GM18505 (cell line): ENCODE data around the gene AP1S3.
A peak's percentile ranks its signal among the peaks of the same experiment; 100 is the strongest.
"Not testable (repeated sequence)": the region's sequence is repeated elsewhere in the genome, so short reads cannot be mapped to it uniquely, and the experiment has no call there.

ENCODE experiments used
- ATAC-seq: cut with Tn5 transposase; IDR thresholded peaks from one replicate; pipeline ENCODE4 v1.9.1; 2021; ENCODE audit not compliant: unreplicated experiment
- POLR2A ChIP-seq: IDR thresholded peaks from 4 replicates; pipeline ENCODE4 v1.6.1; 2011; ENCODE audit warnings: borderline replicate concordance; ENCODE audit not compliant: insufficient read depth, insufficient read length; ENCODE audit errors: extremely low read depth

Gene AP1S3

GRCh38 chr2:223837287-223838061, at the start of gene AP1S3:
Gene AP1S3 (minus strand): TSS chr2:223837582. CDS start chr2:223837450, 132 bp downstream.
- ATAC-seq, result peak; percentile 63

DNA sequence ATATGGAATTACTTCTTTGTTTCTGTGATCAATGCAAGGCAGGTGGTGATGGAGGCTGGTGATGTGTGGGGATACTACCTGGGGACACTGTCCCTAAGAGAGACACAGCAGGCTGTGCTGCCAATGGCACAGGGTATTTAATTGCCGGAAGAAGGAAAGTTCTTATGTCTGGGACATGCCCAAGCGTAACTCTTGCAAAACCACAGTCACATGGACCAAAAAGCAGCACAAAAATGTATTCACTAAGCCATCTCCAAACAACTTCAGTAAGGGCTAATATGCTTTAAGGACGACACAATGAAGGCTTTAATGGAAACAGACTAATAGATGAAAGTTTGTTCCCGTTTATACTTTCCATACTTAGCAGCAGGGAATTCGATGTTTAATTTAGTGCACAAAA, 49.7 kb upstream of the AP1S3 start:
- TF ChIP-seq POLR2A, result no peak
- ATAC-seq, result no peak

More at GRCh38 chr2:223837287-223838061, at the start of gene AP1S3:
- peak; percentile 73 for TF ChIP-seq POLR2A

DNA sequence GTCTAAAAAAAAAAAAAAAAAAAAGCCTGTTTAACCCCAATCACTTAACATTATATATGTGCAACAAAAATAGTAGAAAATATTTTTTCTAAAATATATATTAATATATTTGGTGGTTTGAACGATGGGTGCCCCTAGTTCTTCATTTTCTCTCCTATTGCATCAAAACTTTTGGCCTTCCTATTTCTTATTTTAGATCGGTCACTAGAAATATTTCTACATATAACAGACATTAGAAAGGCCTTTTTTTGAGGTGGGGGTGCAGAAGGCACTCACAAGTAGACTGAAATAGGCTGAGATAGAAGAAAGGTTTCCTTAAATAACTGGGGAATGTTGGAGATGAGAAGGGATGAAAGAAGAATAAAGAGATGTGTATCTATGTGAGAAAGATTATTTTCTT, 49.3 kb upstream of the AP1S3 start:
- ATAC-seq, result no peak

GRCh38 chr2:223884399-223884798, 47.0 kb upstream of the AP1S3 start:
- ATAC-seq, result peak; percentile 81
- no peak for TF ChIP-seq POLR2A

More for the DNA sequence above, 49.3 kb upstream of the AP1S3 start:
- TF ChIP-seq POLR2A, result no peak

DNA sequence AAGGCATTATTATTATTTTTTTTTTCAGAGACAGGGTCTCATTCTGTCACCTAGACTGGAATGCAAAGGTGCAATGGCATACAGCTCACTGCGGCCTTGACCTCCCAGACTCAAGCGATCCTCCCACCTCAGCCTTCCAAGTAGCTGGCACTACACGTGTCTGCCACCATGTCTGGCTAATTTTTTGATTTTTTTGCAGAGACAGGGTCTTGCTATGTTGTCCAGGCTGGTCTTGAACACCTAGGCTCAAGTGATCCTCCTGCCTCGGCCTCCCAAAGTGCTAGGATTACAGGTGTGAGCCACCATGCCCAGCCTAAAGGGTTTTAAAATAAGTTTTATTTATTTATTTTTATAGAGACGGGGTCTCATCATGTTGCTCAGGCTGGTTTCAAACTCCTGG, 45.3 kb upstream of the AP1S3 start:
- no peak for ATAC-seq
- no peak for TF ChIP-seq POLR2A

- no peak for ATAC-seq
Observed at GRCh38 chr2:223880796-223881195, 43.4 kb upstream of the AP1S3 start.

DNA sequence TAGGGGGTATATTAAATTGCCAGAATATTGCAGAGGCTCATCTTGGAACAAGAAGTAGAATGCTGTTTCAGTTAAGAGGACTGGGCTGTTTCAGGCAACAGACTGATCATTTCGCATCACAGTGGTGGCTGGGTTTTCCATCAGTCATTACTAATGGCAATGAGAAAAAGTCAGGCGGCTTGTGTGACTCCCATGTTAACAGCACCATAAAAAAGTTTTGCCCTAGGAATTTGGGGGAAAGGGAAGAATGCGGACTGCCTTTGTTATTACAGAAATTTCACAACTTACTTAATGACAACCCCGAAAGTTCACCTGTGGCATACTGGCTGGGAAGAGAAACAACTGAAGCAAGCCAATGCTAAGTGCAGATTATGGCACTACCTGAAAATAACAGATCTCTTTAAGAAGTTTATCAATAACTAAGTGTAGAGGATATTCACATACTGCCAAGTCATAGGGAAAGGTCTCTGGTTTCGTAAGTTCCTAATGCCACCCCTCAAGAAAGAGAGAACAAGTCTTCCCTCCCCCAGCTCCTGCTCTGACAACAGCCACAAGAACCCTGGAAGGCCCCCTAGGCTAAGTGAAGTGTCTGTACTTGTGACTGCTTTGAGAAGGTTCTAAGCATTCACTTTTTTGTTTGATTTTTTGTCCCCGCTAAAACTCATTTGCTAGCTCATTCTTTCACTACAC, 40.5 kb upstream of the AP1S3 start:
- no peak for ATAC-seq
- no peak for TF ChIP-seq POLR2A

More at GRCh38 chr2:223880796-223881195, 43.4 kb upstream of the AP1S3 start:
- no peak for TF ChIP-seq POLR2A

GRCh38 chr2:223873672-223874071, 36.3 kb upstream of the AP1S3 start:
- TF ChIP-seq POLR2A, result no peak
- no peak for ATAC-seq

GRCh38 chr2:223872772-223873171, 35.4 kb upstream of the AP1S3 start:
- ATAC-seq, result not testable (repeated sequence)

GRCh38 chr2:223871661-223872060, 34.3 kb upstream of the AP1S3 start:
- ATAC-seq, result not testable (repeated sequence)

GRCh38 chr2:223870840-223871611, 33.6 kb upstream of the AP1S3 start:
- no peak for ATAC-seq
- TF ChIP-seq POLR2A, result no peak

DNA sequence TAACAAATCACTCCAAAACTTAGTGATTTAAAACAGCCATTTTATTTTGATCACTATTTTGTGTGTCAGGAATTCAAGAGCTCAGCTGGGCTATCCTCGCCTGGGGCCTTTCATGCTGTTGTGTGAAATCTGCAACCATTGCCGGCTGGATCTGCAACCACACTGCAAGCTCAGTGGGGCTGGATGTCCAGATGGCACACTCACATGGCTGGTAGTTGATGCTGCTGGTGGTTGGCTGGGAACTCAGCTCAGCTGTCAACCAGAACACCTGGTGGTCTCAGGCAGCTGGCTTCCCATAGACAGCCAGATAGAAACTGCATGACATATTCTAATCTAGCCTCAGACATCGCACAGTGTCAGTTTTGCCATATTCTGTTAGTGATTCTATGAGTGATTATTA, 30.6 kb upstream of the AP1S3 start:
- ATAC-seq, result peak; percentile 69
- no peak for TF ChIP-seq POLR2A

DNA sequence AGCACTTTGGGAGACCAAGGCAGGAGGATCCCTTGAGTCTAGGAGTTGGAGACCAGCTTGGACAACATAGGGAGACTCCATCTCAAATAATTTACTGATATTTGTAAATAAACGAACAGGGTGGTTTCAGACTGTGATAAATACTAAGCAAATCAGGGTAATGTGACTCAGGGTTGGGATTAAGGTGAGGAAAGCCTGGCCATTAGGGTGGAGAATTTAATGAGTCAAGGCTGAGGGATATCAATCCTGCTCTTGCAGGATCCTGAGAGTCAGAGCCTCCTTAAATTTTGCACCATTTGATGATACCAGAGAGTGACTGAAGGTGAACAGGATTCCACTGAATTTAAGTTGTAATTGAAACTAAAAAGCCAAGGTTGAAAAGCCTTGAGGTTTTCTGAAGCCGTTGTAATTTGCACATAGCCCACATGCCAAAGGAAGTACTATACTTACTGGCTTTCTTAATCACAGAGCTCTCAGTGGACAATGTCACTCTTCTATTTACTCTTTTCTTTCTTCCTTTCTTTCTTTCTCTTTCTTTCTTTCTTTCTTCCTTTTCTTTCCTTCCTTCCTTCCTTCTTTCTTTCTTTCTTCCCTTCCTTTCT, 28.6 kb upstream of the AP1S3 start:
- no peak for TF ChIP-seq POLR2A
- ATAC-seq, result peak; percentile 43

GRCh38 chr2:223865124-223865523, 27.7 kb upstream of the AP1S3 start:
- no peak for ATAC-seq
- no peak for TF ChIP-seq POLR2A

- no peak for TF ChIP-seq POLR2A
- ATAC-seq, result no peak
Observed at GRCh38 chr2:223863491-223863890, 26.1 kb upstream of the AP1S3 start.
